GM12875 (cell line): ENCODE measurements around the gene TMC1.

Experiments used
- H3K4me3 ChIP-seq: one replicate; pipeline ENCODE4 v1.5.1; 2011; ENCODE audit warnings: low read depth, low read length, control low read depth
- CTCF ChIP-seq: IDR thresholded peaks from 2 replicates; pipeline ENCODE4 v1.5.1; 2011; ENCODE audit warnings: low read depth, mild to moderate bottlenecking, control low read depth, inconsistent platforms, low read length, moderate library complexity, borderline replicate concordance; ENCODE audit not compliant: insufficient read depth

The TMC1 gene

GRCh38 chr9:72728031-72728770, 206.8 kb downstream of the TMC1 start:
- no peak overlapping the region for H3K4me3 ChIP-seq

GRCh38 chr9:72733895-72734294, 212.5 kb downstream of the TMC1 start:
- TF ChIP-seq CTCF: no peak
- H3K4me3 ChIP-seq: no peak overlapping the region

More at GRCh38 chr9:72728031-72728770, 206.8 kb downstream of the TMC1 start:
- TF ChIP-seq CTCF: no peak

DNA sequence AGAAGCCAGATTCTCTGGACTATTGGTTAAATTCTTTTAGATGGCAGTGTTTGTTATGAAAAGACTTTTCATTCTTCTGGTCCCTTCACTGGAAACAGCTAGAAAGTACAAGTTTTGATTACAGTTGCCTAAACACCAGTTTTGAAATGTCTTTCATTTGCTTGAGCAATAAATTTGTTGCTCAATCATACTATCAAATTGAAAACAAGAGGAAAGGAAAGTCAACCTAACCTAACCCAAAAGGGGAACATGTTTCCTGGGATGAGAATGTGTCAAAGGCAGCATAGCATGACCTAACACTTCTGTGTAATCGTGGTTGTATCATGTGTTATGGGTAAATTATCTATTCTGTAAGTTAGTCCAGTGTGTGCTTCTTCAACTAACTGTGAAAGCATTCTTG, 213.2 kb downstream of the TMC1 start:
- TF ChIP-seq CTCF: no peak
- no peak overlapping the region for H3K4me3 ChIP-seq

DNA sequence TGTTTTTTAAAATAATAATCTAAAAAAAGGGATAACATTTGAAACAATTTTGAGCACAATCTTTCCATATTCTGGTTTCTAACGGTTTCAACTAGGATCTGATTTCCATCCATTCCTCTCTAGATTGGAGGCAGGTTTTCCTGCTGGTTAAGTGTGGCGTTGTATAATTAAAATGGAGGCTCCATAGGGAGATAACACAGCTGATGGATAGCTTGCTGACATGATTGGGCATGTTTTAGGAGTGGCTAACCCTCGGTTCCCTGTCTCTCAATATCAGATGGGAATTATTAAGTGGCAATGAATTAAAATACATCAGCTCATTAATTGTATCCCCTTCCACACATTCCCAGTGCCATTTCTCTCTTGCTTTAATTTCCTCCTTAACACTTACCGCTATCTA, 222.4 kb downstream of the TMC1 start:
- no peak for TF ChIP-seq CTCF
- no peak overlapping the region for H3K4me3 ChIP-seq

- TF ChIP-seq CTCF: no peak
Observed at GRCh38 chr9:72749276-72749675, 227.9 kb downstream of the TMC1 start.

DNA sequence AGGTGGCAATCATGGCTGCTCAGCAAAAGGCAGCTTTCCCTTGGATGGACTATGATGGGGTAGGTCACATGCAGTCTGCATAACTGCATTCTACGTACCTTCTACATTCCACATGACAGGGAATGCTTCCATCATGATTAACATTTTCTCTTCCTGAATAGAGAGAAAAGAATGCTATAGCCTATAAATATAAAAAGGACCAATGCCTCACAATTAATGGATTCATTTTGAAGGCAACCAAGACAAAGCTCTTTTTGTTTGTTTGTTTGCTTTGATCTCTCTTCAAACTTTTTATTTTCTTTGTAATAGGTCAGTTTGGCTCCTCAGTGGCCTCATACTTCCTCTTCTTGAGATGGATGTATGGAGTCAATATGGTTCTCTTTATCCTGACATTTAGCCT, 230.1 kb downstream of the TMC1 start:
- no peak overlapping the region for H3K4me3 ChIP-seq
- TF ChIP-seq CTCF: no peak

More at GRCh38 chr9:72749276-72749675, 227.9 kb downstream of the TMC1 start:
- no peak overlapping the region for H3K4me3 ChIP-seq

DNA sequence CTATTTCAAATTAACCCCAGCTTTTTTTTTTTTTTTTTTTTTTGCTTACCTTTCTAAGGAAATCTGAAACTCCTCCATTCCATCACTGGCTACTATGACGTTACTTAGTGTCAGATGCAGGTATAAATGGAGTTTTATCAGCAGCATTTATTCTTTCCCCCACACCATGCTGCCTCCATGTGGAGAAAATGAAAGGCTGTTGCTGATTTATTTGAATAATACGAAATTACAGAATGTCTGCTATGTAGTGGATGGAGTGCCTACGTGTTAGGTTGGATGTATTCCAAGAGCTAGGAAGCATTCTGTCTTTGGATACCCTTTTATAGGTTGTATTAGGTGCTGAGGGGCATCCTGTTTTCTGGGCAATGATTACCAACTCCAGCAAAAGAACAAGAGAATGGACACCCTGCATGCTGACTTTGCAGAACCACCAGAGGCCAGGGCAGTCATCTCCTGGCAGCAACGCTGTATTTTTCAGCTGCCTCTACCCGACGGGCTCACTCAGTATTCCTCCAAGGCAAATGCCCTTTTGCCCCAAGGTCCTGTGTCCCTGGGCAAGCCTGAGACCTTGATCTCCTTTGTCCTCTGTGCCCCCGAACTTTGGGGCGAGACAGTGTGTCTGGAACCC, 232.0 kb downstream of the TMC1 start:
- TF ChIP-seq CTCF: 0 out of 2 replicates have a peak, but pooled peaks have one; percentile 2
- H3K4me3 ChIP-seq: no peak overlapping the region
